Omental fat pad (tissue), 4 donors: Measurements from ENCODE around the gene STXBP3. TPM values are rescaled to one million over a fixed set of nuclear protein-coding genes. Genes with fewer than 3 reads are reported as not detected.

Experiments
- ATAC-seq: fragments of 150-250 bp; one replicate; pipeline ENCODE4 v1.9.1; 2016; ENCODE audit warnings: mild to moderate bottlenecking, moderate library complexity; ENCODE audit not compliant: low FRiP score
- DNase-seq: peaks from one replicate; pipeline ENCODE4 v3.0.0-alpha.2; 2019; ENCODE audit warnings: low spot score
- CTCF ChIP-seq, 3 donors: fragments of 450-650 bp; IDR thresholded peaks; one replicate each; pipeline ENCODE4 v1.5.1; 2016 to 2017; ENCODE audit warnings: antibody characterized with exemption in 3 of 3, mild to moderate bottlenecking in 3 of 3, moderate library complexity in 2 of 3
- total RNA-seq, 4 donors: library from RNA; depleted of rRNA; stranded (reverse); fragments of >200 nt; gene quantifications; one replicate each; pipeline ENCODE4 v1.1.0, GENCODE V29; 2016

STXBP3 gene
- total RNA-seq, 4 donors from 2014 or later: 38.3 to 103 (median 52.8) TPM

DNA sequence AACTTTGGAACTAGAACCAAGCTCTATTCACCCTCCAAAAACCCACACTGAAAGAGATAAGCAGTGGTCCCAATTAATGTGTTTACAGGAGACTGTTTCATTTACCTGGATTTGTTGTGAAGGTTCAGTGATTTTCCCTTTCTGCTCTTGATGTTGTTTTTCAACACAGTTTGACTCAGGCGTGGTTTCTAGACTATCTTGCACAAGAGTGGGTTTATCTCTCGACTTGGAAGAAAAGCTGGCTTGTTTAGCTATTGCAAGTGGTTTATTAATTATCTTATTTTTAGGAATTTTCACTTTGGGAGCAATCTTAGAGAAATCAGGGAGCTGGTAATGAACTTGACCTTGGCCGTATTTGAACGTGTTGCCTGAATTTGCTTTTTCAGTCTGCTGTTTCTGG, 105.1 kb downstream of the STXBP3 start:
- DNase-seq: no peak
- ATAC-seq: no peak
- no peak for TF ChIP-seq CTCF (IDR thresholded peaks at IDR 0.05)

DNA sequence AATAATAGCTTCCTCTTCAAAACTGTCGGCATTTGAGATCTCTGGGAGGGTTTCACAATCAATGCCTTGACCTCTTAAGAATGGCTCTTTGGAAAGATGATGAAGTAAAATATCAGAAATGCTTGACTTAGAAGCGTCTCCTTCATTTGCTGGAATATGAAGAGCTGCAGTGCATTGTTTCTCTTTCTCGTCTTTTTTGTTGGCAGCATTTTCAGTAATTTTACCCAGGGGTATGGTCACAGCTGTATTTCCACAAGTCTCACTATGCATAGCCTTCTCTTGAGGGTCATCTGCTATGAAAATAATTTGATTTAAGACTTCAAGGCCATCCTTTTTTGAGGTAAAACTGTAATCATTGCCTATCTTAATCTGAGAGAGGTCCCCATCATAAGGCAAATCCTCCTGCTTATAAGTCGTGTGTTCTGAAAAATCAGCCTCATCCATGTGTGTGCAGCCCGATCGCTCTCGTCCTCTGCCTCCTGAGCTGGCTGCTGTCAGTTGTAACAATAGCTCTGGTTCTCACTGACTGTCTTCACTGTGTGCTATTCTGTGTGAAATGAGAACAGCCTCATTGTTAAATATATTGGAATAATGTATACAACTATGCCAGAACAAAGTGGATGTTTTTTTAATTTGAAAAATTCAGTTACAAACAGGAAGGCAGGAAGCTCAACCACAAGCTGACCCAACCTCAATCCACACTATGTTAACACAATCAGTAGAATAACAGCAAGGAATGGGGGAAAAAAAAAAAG, 105.9 kb downstream of the STXBP3 start:
- TF ChIP-seq CTCF (IDR thresholded peaks at IDR 0.05): no peak
- ATAC-seq: no peak
- DNase-seq: no peak

- TF ChIP-seq CTCF (IDR thresholded peaks at IDR 0.05): no peak
- ATAC-seq (no peak), DNase-seq (no peak)
These were observed 107.9 kb downstream of the STXBP3 start for GRCh38 chr1:108854221-108855019.

DNA sequence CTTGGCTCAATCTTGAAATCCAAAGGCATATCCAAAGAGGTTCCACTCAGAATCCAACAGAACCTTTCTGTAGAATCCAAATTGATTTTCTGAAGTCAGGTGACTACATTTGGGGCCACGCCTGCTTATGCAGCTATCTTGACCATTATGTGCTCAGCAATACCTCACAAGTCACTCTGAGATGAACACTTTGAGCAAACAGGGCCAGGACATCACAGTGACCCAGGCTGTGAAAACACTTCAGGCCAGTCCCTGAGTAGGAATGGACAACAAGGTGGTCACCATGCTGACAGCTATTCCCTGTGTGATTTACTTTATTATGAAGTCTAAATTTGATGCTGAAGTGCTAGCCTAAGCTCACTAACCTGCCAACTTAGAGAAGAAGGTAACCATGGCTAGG, 110.5 kb downstream of the STXBP3 start, which contains the start of gene AKNAD1:
Gene AKNAD1, minus strand, starts transcription at position 101 of the 400 bp plus-strand sequence. CDS start 4,430 bp downstream, outside the sequence.
- DNase-seq: no peak
- no peak for ATAC-seq
- TF ChIP-seq CTCF (IDR thresholded peaks at IDR 0.05): no peak

- ATAC-seq (no peak), DNase-seq (no peak)
- no peak for TF ChIP-seq CTCF (IDR thresholded peaks at IDR 0.05)
These were observed 111.9 kb downstream of the STXBP3 start for GRCh38 chr1:108858230-108858950.

Other genes starting within 250 kb of the STXBP3 start
- 10 to 100 TPM; 14.3 to 25.5 (median 17.8) TPM for gene EEIG2, start 186.6 kb upstream of the STXBP3 start, total RNA-seq
- 1 to 10 TPM; 2.8 to 4.9 (median 4.5) TPM for gene HENMT1, start 85.6 kb upstream of the STXBP3 start, total RNA-seq
- 10 to 100 TPM; 17.6 to 41.6 (median 30.6) TPM for gene PRPF38B, start 54.4 kb upstream of the STXBP3 start, total RNA-seq
- not detected for gene FNDC7, start 33.8 kb upstream of the STXBP3 start, total RNA-seq
- under 1 TPM in 1 of 4 donors, not detected in 3; 0.84 TPM for gene AKNAD1, start 110.4 kb downstream of the STXBP3 start, total RNA-seq
- gene GPSM2, start 130.3 kb downstream of the STXBP3 start, total RNA-seq: 10 to 100 TPM in 2 of 4 donors, 1 to 10 TPM in 2; 4.0 to 24.4 (median 8.7) TPM
- gene CLCC1, start 216.8 kb downstream of the STXBP3 start, total RNA-seq: 10 to 100 TPM; 19.2 to 30.6 (median 26.7) TPM